Common myeloid progenitor, CD34-positive (primary cell): Measurements from ENCODE around the gene SLC23A1. TPM values are rescaled to one million over a fixed set of nuclear protein-coding genes. Genes with fewer than 3 reads are reported as not detected.

ENCODE experiments used
- CTCF ChIA-PET: fragments of 350-600 bp; sonication (Branson Sonifier 250); formaldehyde crosslinking; loops from one replicate; lab custom pipeline; 2021; ENCODE audit warnings: antibody characterized with exemption; lab: Charles Lee
- POLR2A ChIA-PET: fragments of 350-600 bp; sonication (Branson Sonifier 250); formaldehyde crosslinking; loops from one replicate; lab custom pipeline; 2021; ENCODE audit warnings: antibody characterized with exemption; lab: Charles Lee
- DNase-seq, 3 donors: peaks; one replicate each; pipeline versions ENCODE4 v3.0.0 to v3.0.0-alpha.2; 2013
- H3K27ac ChIP-seq, 2 experiments: 1 replicate in 1 of 2; 2 replicates in 1 of 2; pipeline ENCODE4 v1.7.0; 2013; ENCODE audit warnings: inconsistent platforms in 2 of 2, low read length in 2 of 2, mild to moderate bottlenecking in 2 of 2, low read depth in 1 of 2, moderate library complexity in 1 of 2; ENCODE audit not compliant: severe bottlenecking in 2 of 2, insufficient read depth in 1 of 2, poor library complexity in 1 of 2
- H3K27me3 ChIP-seq, 5 experiments: replicated peaks in 2 of 5; 1 replicate in 3 of 5; 2 replicates in 2 of 5; pipeline versions ENCODE4 v1.6.1 to v1.7.0; 2013; ENCODE audit warnings: low read length in 4 of 5, mild to moderate bottlenecking in 2 of 5, moderate library complexity in 2 of 5, inconsistent platforms in 1 of 5; ENCODE audit not compliant: insufficient read depth in 5 of 5, control insufficient read depth in 4 of 5
- H3K36me3 ChIP-seq, 4 experiments: 1 replicate in 2 of 4; 2 replicates in 2 of 4; pipeline versions ENCODE4 v1.6.1 to v1.7.0; 2013; ENCODE audit warnings: low read length in 3 of 4, control low read depth in 1 of 4, mild to moderate bottlenecking in 1 of 4; ENCODE audit not compliant: control insufficient read depth in 4 of 4, insufficient read depth in 4 of 4
- H3K4me1 ChIP-seq, 4 experiments: 1 replicate in 3 of 4; 2 replicates in 1 of 4; pipeline versions ENCODE4 v1.6.1 to v1.7.1; 2013; ENCODE audit warnings: low read length in 3 of 4, mild to moderate bottlenecking in 3 of 4, control low read depth in 1 of 4, inconsistent platforms in 1 of 4, moderate library complexity in 1 of 4; ENCODE audit not compliant: control insufficient read depth in 4 of 4, insufficient read depth in 4 of 4; ENCODE audit errors: control extremely low read depth in 1 of 4
- H3K4me3 ChIP-seq, 7 experiments: 1 replicate in 4 of 7; 2 replicates in 3 of 7; pipeline versions ENCODE4 v1.5.1 to v1.7.0; 2013; ENCODE audit warnings: mild to moderate bottlenecking in 7 of 7, low read length in 6 of 7, moderate library complexity in 6 of 7, inconsistent platforms in 2 of 7, low read depth in 2 of 7, control low read depth in 1 of 7; ENCODE audit not compliant: insufficient read depth in 4 of 7, control insufficient read depth in 1 of 7; ENCODE audit errors: extremely low read depth in 1 of 7
- H3K9me3 ChIP-seq, 5 experiments: 1 replicate in 4 of 5; 2 replicates in 1 of 5; pipeline versions ENCODE4 v1.6.1 to v1.7.1; 2013; ENCODE audit warnings: low read length in 4 of 5, mild to moderate bottlenecking in 2 of 5, inconsistent platforms in 1 of 5, low read depth in 1 of 5, moderate library complexity in 1 of 5; ENCODE audit not compliant: control insufficient read depth in 4 of 5, insufficient read depth in 2 of 5; ENCODE audit errors: control extremely low read depth in 1 of 5
- WGBS: methylation state at CpG from one replicate; pipeline ENCODE4 v1.1.5; 2013; ENCODE audit not compliant: insufficient coverage; 5-methylcytosine and 5-hydroxymethylcytosine counted together
- polyA plus RNA-seq: library from polyadenylated mRNA; unstranded; fragments of 120-200 nt; gene quantifications from one replicate; pipeline ENCODE4 v1.2.1, GENCODE V29; 2013

The SLC23A1 gene
- 3.8 TPM for polyA plus RNA-seq

GRCh38 chr5:139383275-139383992 is at the start of gene SLC23A1:
TSS of gene SLC23A1 (minus strand) at chr5:139383297. CDS start at chr5:139383253, 44 bp downstream.
- H3K27me3 ChIP-seq = no peaks in the 10 kb centered on the region
- peaks cover 6 to 65% (median 65%) of the 10 kb centered on the region in 4 experiments for H3K4me1 ChIP-seq
- H3K4me3 ChIP-seq = peak within 1 kb of the TSS in 2 of 7 experiments; percentile 67 to 73
- no peak for DNase-seq
- peaks cover 0 to 7% (median 4%) of the 10 kb centered on the region in 4 experiments for H3K36me3 ChIP-seq
- peak within 1 kb of the TSS; percentile 72 to 84 for H3K27ac ChIP-seq
- WGBS = 75% methylated on average over 3 of the region's 10 CpGs
- ChIA-PET POLR2A (no interaction called here), CTCF (interaction anchor here (1.0 to 7.4 kb wide), 4 partner anchors 8 to 62 kb away, joined by 3 to 48 read pairs (median 25); no protein-coding TSS in a partner anchor)
- no peaks in the 10 kb centered on the region for H3K9me3 ChIP-seq

GRCh38 chr5:139431706-139432105 is 48.6 kb upstream of the SLC23A1 start:
- H3K4me3 ChIP-seq = no peak overlapping the region
- no peak for DNase-seq
- H3K27ac ChIP-seq = no peak overlapping the region
- ChIA-PET POLR2A (no interaction called here), CTCF (interaction anchor here (1.7 to 9.4 kb wide), 3 partner anchors 8 to 83 kb away, joined by 3 to 64 read pairs (median 14); partner anchors contain the start of gene SMIM33)
- peaks cover 2 to 37% (median 9%) of the 10 kb centered on the region in 4 experiments for H3K36me3 ChIP-seq
- H3K9me3 ChIP-seq = no peaks in the 10 kb centered on the region
- no peaks in the 10 kb centered on the region for H3K4me1 ChIP-seq
- no CpG with 5 or more reads among the region's 1 CpG for WGBS
- no peaks in the 10 kb centered on the region for H3K27me3 ChIP-seq

DNA sequence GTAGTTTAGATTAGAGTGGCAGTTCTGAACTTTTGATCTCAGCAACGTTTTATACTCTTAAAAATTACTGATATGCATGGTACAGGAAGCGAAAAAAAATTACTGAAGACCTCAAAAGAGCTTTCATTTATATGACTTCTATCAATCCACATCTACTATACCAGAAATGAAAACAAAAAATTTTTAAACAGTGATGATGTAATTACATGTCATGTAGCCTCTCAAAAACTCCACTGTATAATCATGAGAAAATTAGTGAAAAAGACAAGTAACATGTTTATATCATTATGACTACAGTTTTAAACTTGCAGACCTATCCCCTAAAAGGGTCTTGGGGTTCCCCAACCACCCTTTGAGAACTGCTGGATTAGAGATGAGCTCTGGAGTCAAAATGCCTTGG is 46.9 kb upstream of the SLC23A1 start:
- H3K4me1 ChIP-seq = peaks cover 0 to 10% (median 2%) of the 10 kb centered on the region in 4 experiments
- no peak overlapping the region for H3K27ac ChIP-seq
- ChIA-PET CTCF (interaction anchor here (1.3 to 2.2 kb wide), 5 partner anchors 9 to 83 kb away, joined by 3 to 11 read pairs (median 5); partner anchors contain the start of gene STING1), POLR2A (interaction anchor here (0.9 kb wide), 1 partner anchor 9 kb away, joined by 3 read pairs; the partner anchor contains the start of gene DNAJC18)
- no peak for DNase-seq
- no peaks in the 10 kb centered on the region for H3K9me3 ChIP-seq
- WGBS = no CpG with 5 or more reads among the region's 2 CpGs
- H3K27me3 ChIP-seq = no peaks in the 10 kb centered on the region
- H3K36me3 ChIP-seq = peaks cover 2 to 38% (median 10%) of the 10 kb centered on the region in 4 experiments
- H3K4me3 ChIP-seq = no peak overlapping the region

DNA sequence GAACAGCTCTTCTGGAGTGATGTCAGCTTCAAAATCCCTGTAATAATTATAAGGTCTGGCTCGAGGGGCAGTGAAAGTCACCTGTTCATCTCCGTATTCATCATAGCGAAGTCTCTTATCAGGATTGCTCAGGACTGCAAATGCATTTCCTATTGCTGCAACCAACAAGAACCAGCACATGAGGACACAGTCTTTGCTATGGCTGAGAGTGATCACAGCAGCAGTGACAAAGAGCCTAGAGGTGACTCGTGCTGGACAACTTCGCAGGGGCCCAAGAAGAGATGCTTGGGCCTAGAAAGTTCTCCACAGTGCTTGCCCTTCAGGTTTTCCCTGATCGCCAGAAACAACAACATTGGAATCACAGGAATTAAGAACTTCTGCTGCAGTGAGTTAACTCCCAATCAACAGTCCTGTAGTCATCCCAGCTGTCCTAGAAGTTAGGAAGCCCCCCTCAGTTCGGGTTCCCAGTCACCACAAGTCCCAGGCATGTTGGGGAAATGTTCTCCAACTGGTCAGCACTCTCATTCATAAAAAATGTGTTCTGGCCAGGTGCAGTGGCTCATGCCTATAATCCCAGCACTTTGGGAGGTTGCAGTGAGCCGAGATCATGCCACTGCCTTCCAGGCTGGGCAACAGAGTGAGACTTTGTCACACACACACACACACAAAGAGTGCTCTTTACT is 43.2 kb upstream of the SLC23A1 start:
- POLR2A ChIA-PET = no interaction called here

GRCh38 chr5:139425497-139425896 is 42.4 kb upstream of the SLC23A1 start:
- Histone ChIP-seq H3K27ac (no peak overlapping the region), H3K9me3 (no peaks in the 10 kb centered on the region), H3K4me3 (no peak overlapping the region), H3K36me3 (peaks cover 2 to 40% (median 13%) of the 10 kb centered on the region in 4 experiments), H3K27me3 (no peaks in the 10 kb centered on the region), H3K4me1 (peaks cover 0 to 12% (median 4%) of the 10 kb centered on the region in 4 experiments)
- CTCF ChIA-PET = interaction anchor here (1.0 to 17.0 kb wide), 8 partner anchors 10 to 89 kb away, joined by 3 to 359 read pairs (median 13); partner anchors contain the start of genes DNAJC18, SMIM33 and SPATA24
- WGBS = 92% methylated on average over 5 of the region's 5 CpGs
- POLR2A ChIA-PET = no interaction called here
- no peak for DNase-seq

More for the DNA sequence above, 43.2 kb upstream of the SLC23A1 start:
- peak in 2 of 3 donors; percentile 49 to 67 for DNase-seq
- no peaks in the 10 kb centered on the region for H3K9me3 ChIP-seq
- peaks cover 0 to 12% (median 4%) of the 10 kb centered on the region in 4 experiments for H3K4me1 ChIP-seq
- CTCF ChIA-PET = interaction anchor here (0.5 to 17.0 kb wide), 7 partner anchors 9 to 141 kb away, joined by 3 to 359 read pairs (median 3); partner anchors contain the start of genes DNAJC18 and SMIM33
- 43% methylated on average over 7 of the region's 8 CpGs for WGBS
- H3K36me3 ChIP-seq = peaks cover 2 to 36% (median 9%) of the 10 kb centered on the region in 4 experiments
- no peaks in the 10 kb centered on the region for H3K27me3 ChIP-seq
- no peak overlapping the region for H3K4me3 ChIP-seq
- H3K27ac ChIP-seq = no peak overlapping the region

DNA sequence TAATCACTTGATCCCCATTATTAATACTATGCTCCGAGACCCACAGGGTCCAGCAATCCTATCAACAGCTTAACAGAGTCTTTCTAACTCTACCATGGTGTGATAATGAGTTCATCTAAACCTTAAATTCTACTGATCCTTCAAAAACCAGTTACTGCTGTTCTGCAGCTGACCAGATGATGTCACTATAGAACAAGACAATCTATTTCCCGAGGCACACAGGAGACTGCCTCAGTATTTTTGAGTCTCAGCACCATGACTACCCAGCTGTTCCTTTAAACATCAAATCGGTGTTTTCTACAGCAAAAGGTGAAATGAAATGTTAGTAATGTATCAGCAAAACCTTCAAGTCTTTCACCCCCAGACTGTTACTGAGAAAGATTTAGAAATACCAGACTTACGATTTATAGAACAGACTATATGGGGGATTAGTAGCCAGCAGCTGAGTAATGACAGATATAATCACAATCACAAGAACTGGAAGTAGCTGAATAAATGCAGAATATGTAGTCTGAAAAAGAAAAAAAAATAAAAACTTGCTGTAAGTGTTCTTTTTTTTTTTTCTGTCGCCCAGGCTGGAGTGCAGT is 39.3 kb upstream of the SLC23A1 start:
- Histone ChIP-seq H3K9me3 (no peaks in the 10 kb centered on the region), H3K27me3 (no peaks in the 10 kb centered on the region), H3K4me3 (no peak overlapping the region), H3K4me1 (peaks cover 0 to 28% (median 22%) of the 10 kb centered on the region in 4 experiments), H3K36me3 (peaks cover 3 to 43% (median 21%) of the 10 kb centered on the region in 4 experiments), H3K27ac (no peak overlapping the region)
- CTCF ChIA-PET = interaction anchor here (0.6 to 17.0 kb wide), 28 partner anchors 8 to 314 kb away, joined by 3 to 359 read pairs (median 6); partner anchors contain the start of genes DNAJC18, ECSCR, SMIM33 and STING1
- POLR2A ChIA-PET = interaction anchor here (0.6 to 1.2 kb wide), 8 partner anchors 22 to 198 kb away, joined by 3 to 7 read pairs (median 3); partner anchors contain the start of genes STING1 and UBE2D2
- WGBS = 50% methylated on average over 1 of the region's 5 CpGs
- DNase-seq = peak; percentile 77 to 90 (median 88)
